Activated CD4-positive, alpha-beta T cell treated with anti-CD3 and anti-CD28 coated beads for 48 hours (primary cell): ENCODE data around the gene C12orf76.
A peak's percentile ranks its signal among the peaks of the same experiment; 100 is the strongest.

ENCODE experiments used
- DNase-seq: peaks from one replicate; pipeline ENCODE4 v3.0.0-alpha.2; 2020

C12orf76 gene

DNA sequence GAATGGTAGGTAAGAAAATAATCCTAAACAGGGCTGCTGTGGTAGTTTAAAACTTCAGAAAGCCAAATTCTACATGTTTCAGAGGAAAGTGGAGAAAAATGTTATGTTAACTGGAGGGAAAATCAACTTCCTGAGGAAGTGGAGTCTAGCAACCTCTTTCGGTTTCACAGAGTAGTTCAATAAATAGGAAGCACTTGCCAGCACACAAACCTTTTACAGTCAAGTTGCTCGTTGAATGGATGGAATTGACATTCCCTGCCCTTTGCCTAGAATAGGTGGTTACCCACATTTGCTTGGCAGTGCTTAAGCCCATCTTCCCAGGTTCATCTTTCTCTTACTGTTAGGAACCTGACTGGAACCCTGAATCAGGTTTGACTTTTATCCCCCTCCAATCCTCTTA is 33.2 kb downstream of the C12orf76 start:
- DNase-seq: no peak

GRCh38 chr12:110012659-110013058 is 35.7 kb downstream of the C12orf76 start:
- DNase-seq: no peak

GRCh38 chr12:110012137-110012536 is 36.2 kb downstream of the C12orf76 start:
- no peak for DNase-seq

DNA sequence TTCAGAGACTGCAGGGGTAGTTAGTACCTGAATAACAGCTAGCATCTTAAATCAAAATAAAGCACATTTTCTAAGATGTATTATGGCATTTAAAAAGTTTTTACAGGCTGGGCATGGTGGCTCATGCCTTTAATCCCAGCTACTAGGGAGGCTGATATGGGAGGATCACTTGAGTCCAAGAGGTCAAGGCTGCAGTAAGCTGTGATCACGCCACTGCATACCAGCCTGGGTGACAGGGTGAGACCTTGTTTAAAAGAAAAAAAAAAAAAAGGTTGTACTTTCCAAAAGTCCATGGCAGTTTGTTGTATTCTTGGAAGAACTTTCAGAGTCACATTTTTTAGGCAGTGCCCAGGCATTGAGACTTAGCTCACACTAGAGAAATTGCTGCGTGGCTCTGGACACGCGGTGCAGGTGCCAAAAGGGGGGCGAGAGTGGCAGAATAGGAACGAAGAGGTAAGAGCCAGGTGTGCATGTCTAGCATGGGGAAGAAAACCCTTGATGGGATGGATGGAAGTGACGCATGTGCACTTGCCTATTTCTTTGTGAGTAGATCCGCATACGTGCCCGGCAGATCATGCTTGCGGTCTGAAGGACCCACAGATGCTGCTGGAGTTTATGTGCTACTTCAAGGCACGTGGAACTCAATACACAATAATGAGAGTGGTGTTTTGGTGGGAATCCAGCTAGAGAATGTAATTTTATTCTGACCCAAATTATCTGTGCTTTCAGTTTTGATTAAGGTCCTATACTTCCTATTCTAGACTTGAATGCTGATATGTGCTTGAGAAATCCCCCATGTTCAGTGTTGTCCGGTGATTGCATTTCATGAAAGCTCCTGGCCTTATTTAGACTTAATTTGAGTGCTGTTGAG is 37.2 kb downstream of the C12orf76 start:
- DNase-seq: no peak

DNA sequence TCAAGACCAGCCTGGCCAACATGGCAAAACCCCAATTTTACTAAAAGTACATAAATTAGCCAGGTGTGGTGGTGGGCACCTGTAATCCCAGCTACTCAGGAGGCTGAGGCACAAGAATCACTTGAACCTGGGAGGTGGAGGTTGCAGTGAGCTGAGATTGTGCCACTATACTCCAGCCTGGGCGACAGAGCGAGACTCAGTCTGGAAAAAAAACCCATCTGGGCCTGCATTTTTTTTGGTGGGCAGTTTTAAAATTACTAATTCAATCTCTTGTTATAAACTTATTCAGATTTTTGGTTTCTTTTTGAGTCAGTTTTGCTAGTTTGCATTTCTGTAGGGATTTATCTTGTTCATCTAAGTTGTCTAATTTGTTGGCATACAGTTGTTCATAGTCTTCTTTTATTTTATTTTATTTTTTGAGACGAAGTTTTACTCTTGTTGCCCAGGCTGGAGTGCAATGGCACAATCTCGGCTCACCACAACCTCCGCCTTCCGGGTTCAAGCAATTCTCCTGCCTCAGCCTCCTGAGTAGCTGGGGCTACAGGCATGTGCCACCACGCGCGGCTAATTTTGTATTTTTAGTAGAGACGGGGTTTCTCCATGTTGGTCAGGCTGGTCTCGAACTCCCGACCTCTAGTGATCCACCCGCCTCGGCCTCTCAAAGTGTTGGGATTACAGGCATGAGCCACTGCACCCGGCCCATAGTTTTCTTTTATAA is 39.5 kb downstream of the C12orf76 start:
- peak; percentile 45 for DNase-seq

GRCh38 chr12:110007881-110008280 is 40.4 kb downstream of the C12orf76 start:
- no peak for DNase-seq

GRCh38 chr12:110006115-110006514 is 42.2 kb downstream of the C12orf76 start:
- DNase-seq: no peak

- DNase-seq: peak; percentile 28
Observed at GRCh38 chr12:110005319-110005973, 42.9 kb downstream of the C12orf76 start.

- no peak for DNase-seq
Observed at GRCh38 chr12:110004598-110004997, 43.7 kb downstream of the C12orf76 start.

- no peak for DNase-seq
Observed at GRCh38 chr12:110002676-110003515, 45.4 kb downstream of the C12orf76 start.

DNA sequence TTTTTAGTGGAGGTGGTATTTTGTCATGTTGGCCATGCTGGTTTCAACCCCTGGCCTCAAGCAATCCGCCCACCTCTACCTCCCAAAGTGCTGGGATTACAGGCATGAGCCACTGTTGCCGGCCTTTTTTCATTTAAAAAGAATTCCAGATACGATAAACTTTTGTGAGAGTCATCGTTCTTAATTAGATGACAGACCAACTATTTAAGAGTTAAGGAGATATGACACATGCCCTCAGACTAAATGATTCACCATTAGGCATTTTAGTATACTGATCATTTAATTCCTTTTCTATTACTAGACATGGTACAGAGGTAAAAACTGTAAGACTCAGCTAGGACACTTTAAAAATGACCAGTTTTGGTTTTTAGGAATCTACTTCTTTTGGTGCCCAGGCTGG is 46.7 kb downstream of the C12orf76 start:
- DNase-seq: no peak

GRCh38 chr12:109999983-110000505 is 48.3 kb downstream of the C12orf76 start:
- no peak for DNase-seq

DNA sequence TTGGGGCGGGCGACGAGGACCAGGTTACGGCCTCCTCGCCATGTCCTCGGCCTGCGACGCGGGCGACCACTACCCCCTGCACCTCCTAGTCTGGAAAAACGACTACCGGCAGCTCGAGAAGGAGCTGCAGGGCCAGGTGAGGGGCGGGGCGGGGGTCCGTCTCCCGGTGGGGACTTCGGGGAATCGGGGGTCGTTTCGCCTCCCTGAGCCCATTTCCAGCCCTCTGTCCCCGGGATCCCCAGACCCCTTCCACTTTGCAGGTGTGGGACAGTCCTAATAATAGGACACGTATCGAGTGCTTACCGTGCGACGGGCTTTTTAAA is 48.7 kb downstream of the C12orf76 start:
- DNase-seq: no peak

GRCh38 chr12:109998904-109999648 is 49.2 kb downstream of the C12orf76 start, which contains the start of gene ANKRD13A:
Gene ANKRD13A, plus strand, starts transcription at chr12:109999430. Its CDS starts 259 bp downstream, at chr12:109999689.
- peak; percentile 92 for DNase-seq

DNA sequence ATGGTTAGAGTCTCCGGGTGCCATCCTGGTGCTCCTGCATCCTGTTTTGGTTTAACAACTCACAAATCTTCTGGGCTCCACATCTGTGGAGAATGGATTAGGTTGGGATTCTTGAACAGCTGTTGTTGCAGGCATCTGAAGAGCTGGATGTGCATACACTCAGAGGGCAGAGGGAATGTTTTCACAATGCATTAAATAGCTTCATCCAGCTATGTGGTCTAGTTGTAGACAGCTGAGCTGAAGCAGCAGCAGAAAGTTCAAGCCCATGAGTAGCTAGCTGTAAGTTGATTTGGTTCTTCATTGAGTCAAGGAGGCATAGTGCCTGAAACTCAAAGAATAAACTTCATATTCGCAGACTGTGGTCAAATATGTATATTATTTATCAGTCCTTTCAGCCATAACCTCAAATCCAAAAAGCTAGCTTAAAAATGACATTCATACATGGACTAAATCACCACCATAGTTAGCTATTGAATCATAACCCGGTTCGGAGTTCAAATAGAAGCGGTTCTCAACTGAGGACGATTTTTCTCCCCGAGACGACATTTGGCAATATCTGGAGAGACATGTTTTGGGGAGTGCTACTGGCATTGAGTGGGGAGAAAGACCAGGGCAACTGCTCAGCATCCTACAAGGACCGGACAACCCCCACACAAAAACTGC is 50.0 kb downstream of the C12orf76 start:
- no peak for DNase-seq

GRCh38 chr12:109997393-109997792 is 50.9 kb downstream of the C12orf76 start:
- DNase-seq: no peak

DNA sequence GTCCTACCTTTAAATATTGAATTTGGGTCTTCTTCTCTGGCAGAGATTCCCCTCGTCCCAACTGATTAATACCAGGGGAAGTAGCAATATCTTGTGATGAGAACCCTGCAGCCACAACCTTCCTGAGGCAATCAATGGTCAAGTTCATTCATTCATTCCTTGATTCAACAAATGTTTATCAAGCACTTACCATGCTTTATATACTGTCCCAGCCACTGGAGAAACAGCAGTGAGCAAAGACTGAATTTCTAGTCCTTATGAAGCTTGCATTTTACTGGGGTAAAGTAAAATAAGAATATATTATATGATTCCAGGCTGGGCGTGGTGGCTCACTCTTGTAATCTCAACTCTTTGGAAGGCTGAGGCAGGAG is 51.9 kb downstream of the C12orf76 start:
- no peak for DNase-seq

DNA sequence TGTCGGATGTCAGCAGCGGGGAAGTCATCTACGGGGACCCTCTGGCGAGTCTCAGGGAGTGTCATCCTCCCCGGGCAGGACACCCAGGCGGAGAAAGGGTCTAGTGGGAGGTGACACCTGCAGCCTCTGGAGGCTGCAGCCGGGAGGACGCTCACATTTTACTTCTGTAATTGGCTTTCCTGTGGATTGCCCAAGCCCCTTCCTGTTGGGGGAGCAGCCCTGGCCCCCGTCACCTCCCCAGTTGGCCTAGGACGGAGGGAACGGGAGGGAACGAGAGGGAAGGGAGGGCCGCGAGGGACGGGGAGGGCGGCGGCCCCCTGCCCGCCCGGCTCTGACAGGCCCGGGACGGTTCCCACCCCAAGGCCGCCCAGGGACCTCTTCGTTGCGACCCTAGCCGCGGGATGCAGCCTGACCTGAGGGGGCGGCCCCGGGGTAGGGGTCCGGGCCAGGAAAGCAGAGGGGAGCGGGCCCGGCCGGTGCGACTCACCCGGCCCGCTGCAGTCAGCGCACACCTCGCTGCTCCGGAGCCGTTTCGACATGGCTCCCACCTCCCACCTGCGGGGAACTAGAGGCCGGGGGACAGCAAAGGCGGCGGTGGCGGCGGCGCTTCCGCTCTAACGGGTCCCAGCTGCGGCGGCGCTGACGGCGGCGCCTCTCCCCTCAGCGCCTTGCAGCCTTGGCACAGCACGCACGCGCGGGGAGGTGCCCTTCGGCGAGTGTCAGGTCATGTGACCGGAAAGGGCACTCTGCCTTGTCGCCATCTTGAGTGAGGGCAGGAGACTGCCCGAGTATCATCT is 52.4 kb downstream of the C12orf76 start, which contains the start of gene GIT2:
TSS of gene GIT2 (minus strand) at position 683 of the 797 bp plus-strand sequence. CDS start at position 539, 144 bp downstream.
- DNase-seq: peak; percentile 97

- no peak for DNase-seq
Observed at GRCh38 chr12:109995361-109995685, 53.0 kb downstream of the C12orf76 start.
